ENCODE measurements around the gene CSRP1.

GRCh38 chr1:201502511-201502857 lies 4.4 kb downstream of the CSRP1 start:
- TF ChIP-seq, protein P1, sequence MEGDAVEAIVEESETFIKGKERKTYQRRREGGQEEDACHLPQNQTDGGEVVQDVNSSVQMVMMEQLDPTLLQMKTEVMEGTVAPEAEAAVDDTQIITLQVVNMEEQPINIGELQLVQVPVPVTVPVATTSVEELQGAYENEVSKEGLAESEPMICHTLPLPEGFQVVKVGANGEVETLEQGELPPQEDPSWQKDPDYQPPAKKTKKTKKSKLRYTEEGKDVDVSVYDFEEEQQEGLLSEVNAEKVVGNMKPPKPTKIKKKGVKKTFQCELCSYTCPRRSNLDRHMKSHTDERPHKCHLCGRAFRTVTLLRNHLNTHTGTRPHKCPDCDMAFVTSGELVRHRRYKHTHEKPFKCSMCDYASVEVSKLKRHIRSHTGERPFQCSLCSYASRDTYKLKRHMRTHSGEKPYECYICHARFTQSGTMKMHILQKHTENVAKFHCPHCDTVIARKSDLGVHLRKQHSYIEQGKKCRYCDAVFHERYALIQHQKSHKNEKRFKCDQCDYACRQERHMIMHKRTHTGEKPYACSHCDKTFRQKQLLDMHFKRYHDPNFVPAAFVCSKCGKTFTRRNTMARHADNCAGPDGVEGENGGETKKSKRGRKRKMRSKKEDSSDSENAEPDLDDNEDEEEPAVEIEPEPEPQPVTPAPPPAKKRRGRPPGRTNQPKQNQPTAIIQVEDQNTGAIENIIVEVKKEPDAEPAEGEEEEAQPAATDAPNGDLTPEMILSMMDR (conservative IDR thresholded peaks at IDR 0.05; ENCODE audit: low read length): no peak
- no peak for TF ChIP-seq EZH2phosphoT487 (IDR thresholded peaks at IDR 0.05; ENCODE audit: borderline replicate concordance, low read depth, low read length)
